ENCODE data around the gene ATP9A. TPM values are rescaled to one million over a fixed set of nuclear protein-coding genes. Genes with fewer than 3 reads are reported as not detected.
"Not testable (repeated sequence)": the region's sequence is repeated elsewhere in the genome, so short reads cannot be mapped to it uniquely, and the experiment has no call there.

ATP9A gene
- total RNA-seq, 4 donors from 2014 or later, result 52.5 to 72.8 (median 61.7) TPM

DNA sequence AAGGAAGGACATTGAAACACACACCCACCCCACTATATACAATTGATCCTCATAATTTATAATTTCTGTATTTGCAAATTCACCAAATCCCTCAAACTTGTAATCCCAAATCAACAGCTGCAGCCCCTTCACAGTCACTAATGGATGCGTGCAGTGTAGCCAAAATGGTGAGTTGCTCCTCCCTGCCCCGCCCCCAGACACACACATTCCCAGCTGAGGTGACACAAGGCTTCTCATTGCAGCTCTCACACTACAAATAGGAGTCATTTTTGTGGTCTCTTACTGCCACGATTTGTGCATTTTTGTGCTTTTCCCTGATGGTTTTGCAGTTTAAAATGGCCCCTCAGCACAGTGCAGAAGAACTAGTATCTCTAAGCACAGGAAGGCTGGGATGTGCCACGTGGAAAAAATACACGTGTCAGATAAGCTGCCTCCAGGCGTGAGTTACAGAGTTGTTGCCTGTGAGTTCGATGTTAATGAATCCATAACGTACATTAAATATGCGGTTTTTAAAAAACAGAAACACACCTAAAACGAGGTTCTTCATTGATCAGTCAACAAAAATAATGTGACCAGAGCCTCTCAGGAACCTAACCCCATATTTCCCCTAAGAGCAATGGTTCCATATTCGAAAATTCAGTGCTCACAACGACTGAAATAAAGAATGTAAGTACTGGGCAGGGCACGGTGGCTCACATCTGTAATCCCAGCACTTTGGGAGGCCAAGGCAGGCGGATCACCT, 8.2 kb downstream of the ATP9A start:
- WGBS, 2 donors, result 90 to 95% methylated on average over 14 of the region's 14 CpGs
- TF ChIP-seq POLR2A (IDR thresholded peaks at IDR 0.05) (no peak), CTCF (IDR thresholded peaks at IDR 0.05) (no peak)

GRCh38 chr20:51758978-51759544, 9.1 kb downstream of the ATP9A start:
- DNase-seq, result peak; percentile 68 to 72
- Histone ChIP-seq H3K36me3 (no peaks in the 10 kb centered on the region), H3K4me1 (peaks cover 8 to 18% of the 10 kb centered on the region in 2 donors), H3K4me3 (replicated peaks in 1 of 3) (no peak overlapping the region), H3K9me3 (no peaks in the 10 kb centered on the region), H3K27me3 (no peaks in the 10 kb centered on the region), H3K27ac (peak overlapping the region in 1 of 3 donors; percentile 28)
- WGBS, 2 donors, result 74 to 77% methylated on average over 9 to 12 of the region's 12 CpGs
- intact Hi-C loops (cut with DNase I), result no loop called here
- TF ChIP-seq POLR2A (IDR thresholded peaks at IDR 0.05), result no peak
- TF ChIP-seq CTCF (IDR thresholded peaks at IDR 0.05), result no peak

More for the DNA sequence above, 8.2 kb downstream of the ATP9A start:
- H3K36me3 ChIP-seq, result no peaks in the 10 kb centered on the region
- H3K9me3 ChIP-seq, result no peaks in the 10 kb centered on the region
- H3K4me1 ChIP-seq, result peaks cover 8 to 18% of the 10 kb centered on the region in 2 donors
- no peak overlapping the region for H3K27ac ChIP-seq
- no peaks in the 10 kb centered on the region for H3K27me3 ChIP-seq
- intact Hi-C loops (cut with DNase I), result no loop called here
- DNase-seq, result no peak
- H3K4me3 ChIP-seq (replicated peaks in 1 of 3), result no peak overlapping the region

DNA sequence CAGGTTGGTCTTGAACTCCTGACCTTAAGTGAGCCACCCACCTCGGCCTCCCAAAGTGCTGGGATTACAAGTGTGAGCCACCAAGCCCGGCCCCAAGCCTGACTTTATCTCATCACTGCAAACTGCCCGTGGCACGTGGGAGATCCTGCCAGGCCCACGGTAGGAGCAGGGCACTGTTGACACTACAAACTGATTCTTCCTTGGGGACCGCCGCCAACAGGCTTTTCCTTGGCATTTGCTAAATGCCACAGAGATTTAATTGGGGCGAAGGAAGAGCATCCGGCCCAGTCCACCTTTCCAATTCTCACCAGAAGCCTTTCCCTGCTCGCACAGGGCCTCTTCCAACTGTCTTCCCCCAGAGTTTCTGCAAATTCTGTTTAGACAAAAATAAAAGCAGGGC, 11.0 kb downstream of the ATP9A start:
- peaks cover 14 to 29% of the 10 kb centered on the region in 2 donors for H3K4me1 ChIP-seq
- no peak overlapping the region for H3K4me3 ChIP-seq (replicated peaks in 1 of 3)
- TF ChIP-seq POLR2A (IDR thresholded peaks at IDR 0.05) (no peak), CTCF (IDR thresholded peaks at IDR 0.05) (no peak)
- H3K36me3 ChIP-seq, result no peaks in the 10 kb centered on the region
- DNase-seq, result no peak
- intact Hi-C loops (cut with DNase I), result no loop called here
- 81 to 92% methylated on average over 10 of the region's 10 CpGs for WGBS, 2 donors
- H3K27ac ChIP-seq, result peak overlapping the region in 2 of 3 donors; percentile 9 to 58
- no peaks in the 10 kb centered on the region for H3K27me3 ChIP-seq
- H3K9me3 ChIP-seq, result no peaks in the 10 kb centered on the region

GRCh38 chr20:51756653-51757052, 11.5 kb downstream of the ATP9A start:
- H3K9me3 ChIP-seq, result no peaks in the 10 kb centered on the region
- no peak overlapping the region for H3K4me3 ChIP-seq (replicated peaks in 1 of 3)
- H3K36me3 ChIP-seq, result no peaks in the 10 kb centered on the region
- H3K27me3 ChIP-seq, result no peaks in the 10 kb centered on the region
- TF ChIP-seq CTCF (IDR thresholded peaks at IDR 0.05) (no peak), POLR2A (IDR thresholded peaks at IDR 0.05) (no peak)
- 77 to 81% methylated on average over 3 of the region's 3 CpGs for WGBS, 2 donors
- H3K27ac ChIP-seq, result peak overlapping the region in 1 of 3 donors; percentile 11
- DNase-seq, result no peak
- H3K4me1 ChIP-seq, result peaks cover 19 to 35% of the 10 kb centered on the region in 2 donors
- intact Hi-C loops (cut with DNase I), result no loop called here

GRCh38 chr20:51753220-51753619, 15.0 kb downstream of the ATP9A start:
- DNase-seq; H3K4me3 ChIP-seq (replicated peaks in 1 of 3); H3K36me3 ChIP-seq; H3K27me3 ChIP-seq; intact Hi-C loops (cut with DNase I); H3K9me3 ChIP-seq: not testable (repeated sequence)
- Histone ChIP-seq H3K4me1 (peaks cover 38 to 46% of the 10 kb centered on the region in 2 donors), H3K27ac (peak overlapping the region; percentile 86 to 99 (median 92))
- WGBS, 2 donors, result 92 to 94% methylated on average over 8 of the region's 8 CpGs
